Measurements from ENCODE around the gene FN3KRP. TPM values are rescaled to one million over a fixed set of nuclear protein-coding genes. Genes with fewer than 3 reads are reported as not detected.

FN3KRP gene
- total RNA-seq, 1 donor, result 18.7 TPM

DNA sequence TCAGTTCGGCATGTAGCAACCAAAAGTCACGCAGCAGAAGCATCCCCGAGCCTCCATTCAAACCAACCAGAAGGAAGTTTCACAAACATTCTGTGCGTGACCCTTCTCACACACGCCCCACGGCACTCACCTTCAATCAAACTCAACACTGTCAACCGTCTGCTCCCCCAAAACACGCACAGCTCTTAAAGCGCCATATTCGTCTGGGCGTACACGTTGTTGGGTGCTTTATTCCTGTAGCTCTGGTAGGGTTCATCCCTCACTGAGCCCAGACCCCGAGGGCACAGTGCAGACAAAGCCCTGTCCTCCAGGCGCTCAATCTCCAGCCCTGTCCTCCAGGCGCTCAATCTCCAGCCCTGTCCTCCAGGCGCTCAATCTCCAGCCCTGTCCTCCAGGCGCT is 20.2 kb upstream of the FN3KRP start:
- H3K4me3 ChIP-seq (ENCODE audit: low read depth, low read length), result no peak overlapping the region
- no peak for DNase-seq (ENCODE audit: low read depth)
- TF ChIP-seq, protein P1, sequence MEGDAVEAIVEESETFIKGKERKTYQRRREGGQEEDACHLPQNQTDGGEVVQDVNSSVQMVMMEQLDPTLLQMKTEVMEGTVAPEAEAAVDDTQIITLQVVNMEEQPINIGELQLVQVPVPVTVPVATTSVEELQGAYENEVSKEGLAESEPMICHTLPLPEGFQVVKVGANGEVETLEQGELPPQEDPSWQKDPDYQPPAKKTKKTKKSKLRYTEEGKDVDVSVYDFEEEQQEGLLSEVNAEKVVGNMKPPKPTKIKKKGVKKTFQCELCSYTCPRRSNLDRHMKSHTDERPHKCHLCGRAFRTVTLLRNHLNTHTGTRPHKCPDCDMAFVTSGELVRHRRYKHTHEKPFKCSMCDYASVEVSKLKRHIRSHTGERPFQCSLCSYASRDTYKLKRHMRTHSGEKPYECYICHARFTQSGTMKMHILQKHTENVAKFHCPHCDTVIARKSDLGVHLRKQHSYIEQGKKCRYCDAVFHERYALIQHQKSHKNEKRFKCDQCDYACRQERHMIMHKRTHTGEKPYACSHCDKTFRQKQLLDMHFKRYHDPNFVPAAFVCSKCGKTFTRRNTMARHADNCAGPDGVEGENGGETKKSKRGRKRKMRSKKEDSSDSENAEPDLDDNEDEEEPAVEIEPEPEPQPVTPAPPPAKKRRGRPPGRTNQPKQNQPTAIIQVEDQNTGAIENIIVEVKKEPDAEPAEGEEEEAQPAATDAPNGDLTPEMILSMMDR (IDR thresholded peaks at IDR 0.05; ENCODE audit: insufficient read depth, low read length), result no peak

DNA sequence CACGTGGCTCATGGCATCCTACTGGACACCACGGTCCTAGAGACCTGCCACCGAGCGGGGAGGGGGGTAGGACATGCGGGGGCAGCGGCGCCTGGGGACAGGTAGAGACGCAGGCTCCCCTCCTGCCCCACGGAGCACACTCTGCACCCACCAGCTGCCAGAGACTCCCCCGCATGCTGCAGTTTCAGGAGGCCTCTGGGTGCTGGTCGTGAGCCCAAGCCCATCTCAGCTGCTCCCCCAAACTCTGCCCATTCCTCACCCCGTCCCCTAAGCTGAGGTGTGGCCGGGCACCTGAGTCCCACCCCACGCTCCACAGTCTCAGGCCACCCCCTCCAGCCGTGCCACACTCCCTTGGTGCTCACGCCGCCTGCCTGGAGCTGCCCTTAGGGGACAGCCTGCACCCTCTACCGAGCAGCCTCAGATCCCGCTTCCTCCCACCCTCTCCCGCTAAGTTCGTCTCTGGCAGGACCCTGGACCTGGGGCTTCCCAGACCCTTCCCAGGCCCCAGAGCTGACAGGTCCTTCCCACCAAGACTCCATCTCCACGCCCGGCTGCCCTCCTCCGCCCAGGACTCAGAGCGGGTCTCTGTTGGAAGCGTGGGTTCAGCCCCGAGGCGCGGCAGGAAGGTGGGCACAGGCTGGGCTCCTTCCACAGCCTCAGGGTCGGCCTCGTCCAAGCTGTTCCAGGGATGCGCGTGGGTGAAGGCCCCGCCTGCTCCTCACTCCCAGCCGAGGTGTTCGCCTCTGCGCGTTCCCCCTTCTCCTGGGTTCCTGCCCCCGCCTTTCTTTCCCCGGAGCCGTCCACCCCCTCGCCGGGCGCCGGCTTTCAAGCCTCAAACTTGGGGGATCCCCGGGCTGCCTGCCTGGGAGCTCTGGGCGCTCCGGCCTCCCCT is 19.3 kb upstream of the FN3KRP start:
- TF ChIP-seq, protein P1 (IDR thresholded peaks at IDR 0.05; ENCODE audit: insufficient read depth, low read length), result no peak

DNA sequence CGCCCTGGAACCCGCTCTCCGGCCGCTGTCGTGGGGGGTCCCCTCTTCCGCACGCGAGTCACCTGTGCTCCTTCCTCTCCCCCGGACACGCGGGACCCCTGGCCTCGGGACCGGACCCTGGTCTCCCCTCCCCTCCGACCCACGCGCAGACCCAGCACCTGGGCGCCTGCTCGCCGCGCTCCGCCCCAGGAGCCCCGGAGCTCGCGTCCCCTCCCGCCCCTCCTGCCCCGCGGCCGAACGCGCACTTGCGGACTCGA is 18.8 kb upstream of the FN3KRP start:
- peak overlapping the region; percentile 76 for H3K4me3 ChIP-seq (ENCODE audit: low read depth, low read length)
- TF ChIP-seq, protein P1 (IDR thresholded peaks at IDR 0.05; ENCODE audit: insufficient read depth, low read length), result no peak
- no peak for DNase-seq (ENCODE audit: low read depth)

More for the DNA sequence above, 19.3 kb upstream of the FN3KRP start:
- no peak for DNase-seq (ENCODE audit: low read depth)
- peak overlapping the region; percentile 76 for H3K4me3 ChIP-seq (ENCODE audit: low read depth, low read length)

DNA sequence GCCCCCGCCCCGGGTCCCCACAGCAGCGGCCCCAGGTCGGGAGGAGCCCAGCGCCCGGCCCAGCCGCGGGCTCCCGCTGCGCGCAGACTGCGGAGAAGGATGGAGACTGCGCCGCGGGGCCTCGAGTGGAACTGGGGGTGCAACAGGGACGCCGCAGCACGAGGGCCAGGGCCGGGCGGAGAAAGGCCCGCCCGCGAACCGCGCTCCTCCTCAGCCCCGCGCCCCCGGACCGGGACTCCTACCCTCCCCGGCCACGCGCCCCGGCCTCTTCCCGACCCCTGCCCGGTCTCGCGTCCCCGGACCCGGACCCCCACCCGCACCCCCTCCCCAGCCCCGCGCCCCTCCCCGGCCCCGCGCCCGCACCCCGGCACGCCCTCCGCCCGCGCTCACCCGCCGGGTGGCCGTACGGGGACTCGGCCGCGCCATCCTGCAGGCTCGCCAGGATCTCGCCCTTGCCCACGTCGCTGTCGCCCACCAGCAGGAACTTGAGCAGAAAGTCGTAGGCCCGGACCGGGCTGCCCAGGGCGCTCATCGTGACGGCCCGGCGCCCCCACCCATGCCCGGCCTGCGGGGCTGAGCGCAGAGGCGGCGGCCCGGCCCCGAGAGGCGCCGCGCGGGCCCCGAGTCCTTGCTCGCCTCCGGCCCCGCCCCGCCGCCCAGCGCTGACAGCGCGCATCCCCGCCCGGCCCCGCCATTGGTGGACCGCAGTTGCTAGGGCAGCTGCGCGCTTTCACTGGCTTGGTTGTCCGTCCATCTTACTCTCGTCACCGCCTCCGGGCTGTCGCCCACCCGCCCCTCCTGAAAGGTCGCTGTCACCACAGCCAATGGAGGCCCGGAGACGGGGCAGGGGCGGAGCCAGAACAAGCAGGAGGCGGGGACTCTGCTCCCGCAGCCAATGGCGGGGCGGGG is 18.2 kb upstream of the FN3KRP start, which contains the start of gene RAB40B:
Gene RAB40B, minus strand, starts transcription at position 634 of the 909 bp plus-strand sequence. Its CDS starts 102 bp downstream, at position 532.
- TF ChIP-seq, protein P1 (IDR thresholded peaks at IDR 0.05; ENCODE audit: insufficient read depth, low read length), result no peak
- H3K4me3 ChIP-seq (ENCODE audit: low read depth, low read length), result peak within 1 kb of the TSS; percentile 77
- DNase-seq (ENCODE audit: low read depth), result peak; percentile 98

DNA sequence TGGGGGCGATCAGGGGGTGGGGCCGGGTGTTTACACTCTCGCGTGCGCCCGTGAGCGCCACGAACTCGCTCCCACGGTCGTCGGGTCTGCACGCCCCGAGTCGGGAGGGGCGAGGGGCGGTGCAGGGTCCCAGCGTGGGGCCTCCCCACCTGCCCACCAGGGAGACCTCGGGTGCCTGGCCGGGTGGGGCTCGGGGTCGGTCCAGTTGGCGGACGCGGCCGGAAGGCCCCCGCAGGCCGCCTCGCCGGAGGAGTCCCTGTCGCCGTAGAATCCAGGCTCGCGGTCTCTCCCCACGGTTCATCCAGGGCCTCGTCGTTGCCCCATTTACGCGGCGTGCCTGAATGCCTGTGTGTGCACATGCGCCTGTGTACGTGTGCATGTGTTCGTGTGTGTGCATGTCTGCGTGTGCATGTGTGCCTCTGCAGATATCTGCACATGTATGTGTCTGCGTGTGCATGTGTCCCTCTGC is 17.5 kb upstream of the FN3KRP start:
- no peak for DNase-seq (ENCODE audit: low read depth)
- TF ChIP-seq, protein P1 (IDR thresholded peaks at IDR 0.05; ENCODE audit: insufficient read depth, low read length), result no peak
- peak overlapping the region; percentile 77 for H3K4me3 ChIP-seq (ENCODE audit: low read depth, low read length)

DNA sequence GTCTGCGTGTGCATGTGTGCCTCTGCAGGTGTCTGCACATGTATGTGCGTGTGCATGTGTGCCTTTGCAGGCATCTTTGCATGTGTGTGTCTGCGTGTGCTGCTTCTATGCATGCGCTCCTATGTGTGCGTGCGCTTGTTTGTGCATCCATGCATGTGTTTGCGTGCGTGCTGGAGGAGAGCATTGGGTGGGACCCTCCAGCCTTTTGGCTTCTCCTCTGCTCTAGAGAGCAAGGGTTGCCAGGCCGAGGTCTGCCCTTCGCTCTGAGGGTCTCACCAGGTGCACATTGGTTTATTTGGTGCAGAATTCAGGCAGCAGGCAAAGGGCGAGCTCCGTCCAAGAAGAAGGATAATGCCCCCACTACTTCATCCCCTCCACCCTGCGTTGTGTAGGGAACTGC is 17.0 kb upstream of the FN3KRP start:
- TF ChIP-seq, protein P1 (IDR thresholded peaks at IDR 0.05; ENCODE audit: insufficient read depth, low read length), result no peak
- DNase-seq (ENCODE audit: low read depth), result no peak
- H3K4me3 ChIP-seq (ENCODE audit: low read depth, low read length), result peak overlapping the region; percentile 77

Data from fibroblast of the aortic adventitia (primary cell).